Hematopoietic multipotent progenitor cell (in vitro differentiated cells): ENCODE results near the gene CCDC174. TPM values are rescaled to one million over a fixed set of nuclear protein-coding genes. Genes with fewer than 3 reads are reported as not detected.
A peak's percentile ranks its signal among the peaks of the same experiment; 100 is the strongest.

Experiments
- DNase-seq, 3 donors: peaks; one replicate each; pipeline ENCODE4 v3.0.0-alpha.2; 2011 to 2015; ENCODE audit warnings: low read depth in 2 of 3, low spot score in 2 of 3
- total RNA-seq: library from RNA; depleted of rRNA; stranded (reverse); fragments of >200 nt; gene quantifications from one replicate; pipeline ENCODE4 v1.2.3, GENCODE V29; 2012

The CCDC174 gene
- total RNA-seq, 1 donor = 9.7 TPM

GRCh38 chr3:14624498-14624897 lies 27.1 kb upstream of the CCDC174 start:
- no peak for DNase-seq

- DNase-seq = no peak
Measured at GRCh38 chr3:14625443-14625842, 26.1 kb upstream of the CCDC174 start.

DNA sequence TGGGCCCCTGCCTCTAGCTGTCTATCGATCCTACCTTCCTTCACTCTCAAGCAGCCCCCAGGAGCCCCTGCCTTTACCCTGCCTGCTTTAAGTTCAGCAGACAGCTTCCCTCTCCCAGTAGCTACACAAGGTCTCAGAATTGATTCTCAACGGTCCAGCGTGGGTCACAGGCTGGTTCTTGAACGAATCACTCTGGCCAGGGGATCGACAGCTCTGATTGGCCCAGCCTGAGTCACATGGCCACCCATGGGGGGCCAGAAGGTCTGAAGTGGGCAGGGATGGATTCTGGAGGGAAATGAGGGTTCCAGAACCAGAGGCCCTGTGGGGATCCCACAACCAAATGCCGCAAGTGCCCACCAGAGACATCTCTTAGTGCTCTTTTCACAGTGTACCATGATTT lies 23.7 kb upstream of the CCDC174 start:
- no peak for DNase-seq

DNA sequence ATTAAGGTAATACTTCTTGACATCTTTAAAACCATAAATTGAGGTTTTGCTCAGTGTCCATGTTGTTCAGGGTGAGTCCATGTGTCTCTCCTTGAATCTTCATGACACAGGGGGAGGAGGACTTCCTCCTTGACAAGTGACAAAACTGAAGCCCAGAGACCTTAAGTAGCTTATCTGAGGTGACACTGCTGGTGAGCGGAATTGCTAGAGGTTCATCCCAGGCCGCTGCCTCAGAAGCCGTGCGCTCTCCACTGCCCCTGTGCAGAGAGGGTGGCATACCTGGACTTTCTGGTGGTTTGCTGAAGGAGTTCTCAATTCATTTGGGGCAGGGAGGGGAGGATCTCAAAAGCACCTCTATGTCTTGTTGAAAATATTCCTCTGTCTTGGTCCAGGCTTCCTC lies 23.2 kb upstream of the CCDC174 start:
- DNase-seq = no peak

GRCh38 chr3:14630404-14631100 lies 21.0 kb upstream of the CCDC174 start:
- DNase-seq = no peak

- no peak for DNase-seq
Measured at GRCh38 chr3:14631101-14631497, 20.5 kb upstream of the CCDC174 start.

DNA sequence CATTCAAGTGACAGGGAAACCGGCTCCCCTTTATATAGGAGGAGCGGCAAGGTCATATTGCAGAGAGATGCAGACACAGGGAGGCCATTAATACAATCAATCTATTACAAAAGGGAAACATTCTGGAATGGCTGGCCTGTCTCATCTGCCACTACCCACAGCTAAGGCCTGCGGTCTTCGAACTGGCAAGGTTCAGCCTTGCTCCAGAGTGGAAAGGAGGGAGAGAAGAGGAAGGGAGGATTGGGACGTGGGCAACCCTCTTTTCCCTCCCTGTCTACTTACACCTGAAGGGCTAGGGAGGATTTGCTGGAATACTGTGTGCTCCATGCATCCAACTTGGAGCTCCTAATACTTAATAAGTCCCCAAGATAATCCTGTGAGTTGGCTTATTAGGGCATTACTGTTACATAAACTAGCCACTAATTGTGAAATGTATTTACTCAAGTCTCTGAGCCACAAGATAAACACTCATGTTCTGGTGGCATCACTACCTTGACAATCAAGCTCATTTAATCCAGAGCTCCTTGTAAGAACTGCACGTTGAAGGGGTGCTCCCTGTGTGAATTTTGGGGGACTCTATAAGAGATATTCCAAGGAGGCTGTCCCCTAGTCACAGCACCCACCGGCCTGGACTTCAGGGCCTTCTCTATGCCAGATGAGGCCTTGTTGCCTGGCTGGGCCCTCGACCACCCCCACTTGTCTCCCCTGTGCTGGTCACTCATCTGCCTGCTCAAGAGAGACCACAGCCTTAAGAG lies 19.7 kb upstream of the CCDC174 start:
- no peak for DNase-seq

- no peak for DNase-seq
Measured at GRCh38 chr3:14632442-14632930, 19.1 kb upstream of the CCDC174 start.

GRCh38 chr3:14633417-14633816 lies 18.1 kb upstream of the CCDC174 start:
- no peak for DNase-seq

DNA sequence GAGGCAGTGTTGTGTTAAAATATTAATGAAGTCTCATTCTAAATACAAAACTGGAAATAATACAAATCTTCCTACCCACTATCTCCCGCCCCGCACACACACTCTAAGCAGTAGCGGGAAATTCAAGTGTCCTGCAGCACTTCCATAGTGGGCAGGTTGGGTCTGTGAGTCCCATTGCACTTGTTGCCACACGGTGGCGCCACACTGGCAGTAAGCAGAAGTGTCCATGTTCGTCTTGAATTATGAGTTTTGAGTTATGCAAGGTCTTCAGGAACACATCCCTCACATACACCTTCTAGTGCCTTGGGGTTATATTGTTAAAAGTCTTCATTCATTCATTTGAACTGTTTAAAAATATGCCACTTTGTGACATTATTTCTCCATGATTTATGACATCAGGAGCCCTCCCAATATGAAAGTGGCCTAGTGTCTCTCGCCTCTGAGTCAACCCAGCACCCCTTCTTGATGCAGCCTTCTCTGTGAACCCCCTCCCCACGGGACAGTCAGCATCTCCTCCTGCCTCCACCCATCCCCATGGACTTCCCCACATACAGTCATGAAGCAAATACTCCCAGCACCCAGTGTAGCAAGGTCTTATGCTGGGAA lies 17.6 kb upstream of the CCDC174 start:
- peak; percentile 30 to 78 (median 75) for DNase-seq

DNA sequence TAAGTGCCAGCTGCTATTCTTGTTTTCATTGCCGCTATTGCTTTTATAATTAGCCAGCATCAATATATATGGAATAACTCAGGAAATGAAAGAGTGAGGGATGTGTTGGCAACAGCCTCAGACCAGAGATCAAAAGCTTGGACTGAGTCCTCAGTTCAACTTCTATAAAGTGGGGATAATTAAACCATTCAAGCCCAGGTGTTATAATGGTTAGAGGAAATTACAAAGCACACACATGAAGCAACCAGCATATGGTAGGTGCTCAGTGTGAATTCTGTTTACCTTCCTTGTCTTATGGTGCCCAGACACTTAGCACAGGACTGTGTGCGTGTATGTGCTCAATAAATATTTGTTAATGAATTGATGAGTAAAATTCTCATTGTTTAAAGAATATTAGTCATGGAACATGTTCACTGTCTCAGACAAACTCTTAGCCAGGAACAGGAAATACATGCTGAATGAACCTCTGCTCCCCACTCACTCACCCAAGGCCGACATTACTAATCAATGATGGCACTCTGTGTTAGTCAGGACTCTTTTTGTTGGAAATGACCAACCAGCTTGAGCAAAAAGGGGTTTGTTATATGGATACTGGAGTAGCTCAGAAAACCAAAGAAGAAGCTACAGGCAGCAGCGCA lies 16.7 kb upstream of the CCDC174 start:
- no peak for DNase-seq

DNA sequence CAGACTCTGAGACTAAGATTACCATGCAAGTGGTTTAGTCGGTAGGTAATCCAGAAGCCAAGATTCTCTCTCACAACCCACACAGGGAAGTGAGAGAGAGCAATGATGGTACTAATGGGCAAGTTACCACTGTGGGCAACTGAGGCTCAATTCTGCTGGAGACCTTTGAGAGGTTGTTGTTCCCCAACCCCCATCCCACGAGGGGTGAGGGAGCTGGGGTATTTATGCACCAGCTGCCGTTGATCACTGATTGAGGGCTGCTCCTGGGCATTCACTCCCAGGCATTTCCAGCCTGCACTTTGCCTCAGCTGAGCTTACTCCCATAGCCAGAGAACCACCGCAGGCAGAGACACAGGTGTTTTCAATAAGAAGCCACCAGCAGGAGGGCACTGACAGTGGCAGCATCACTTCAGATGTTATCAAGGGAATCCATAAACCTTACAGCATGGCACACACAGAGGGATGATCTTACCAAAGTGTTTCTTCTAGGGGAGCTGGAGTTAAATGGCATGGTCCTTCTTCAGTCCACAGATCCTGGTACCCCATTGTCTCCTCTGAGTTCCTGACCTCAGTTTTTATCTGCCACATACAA lies 15.0 kb upstream of the CCDC174 start:
- no peak for DNase-seq

DNA sequence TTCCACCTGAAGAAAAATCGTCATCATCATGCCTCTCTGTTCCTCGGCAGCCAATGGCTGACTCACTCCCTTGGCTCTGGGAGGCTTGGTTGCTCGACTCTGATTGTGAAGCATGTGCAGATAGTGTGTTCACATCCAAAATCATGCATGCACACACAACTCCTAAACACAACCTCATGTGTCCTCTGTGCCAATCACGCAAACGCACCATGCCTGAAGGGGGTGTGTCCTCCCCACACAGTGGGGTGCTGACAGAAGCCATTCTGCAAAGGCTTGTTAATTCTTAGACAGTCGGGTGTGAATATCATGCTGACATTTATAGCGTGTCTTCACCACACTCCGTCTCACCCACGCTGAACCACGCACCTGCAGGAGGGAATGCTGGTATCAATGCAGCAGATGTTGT lies 11.4 kb upstream of the CCDC174 start:
- no peak for DNase-seq

DNA sequence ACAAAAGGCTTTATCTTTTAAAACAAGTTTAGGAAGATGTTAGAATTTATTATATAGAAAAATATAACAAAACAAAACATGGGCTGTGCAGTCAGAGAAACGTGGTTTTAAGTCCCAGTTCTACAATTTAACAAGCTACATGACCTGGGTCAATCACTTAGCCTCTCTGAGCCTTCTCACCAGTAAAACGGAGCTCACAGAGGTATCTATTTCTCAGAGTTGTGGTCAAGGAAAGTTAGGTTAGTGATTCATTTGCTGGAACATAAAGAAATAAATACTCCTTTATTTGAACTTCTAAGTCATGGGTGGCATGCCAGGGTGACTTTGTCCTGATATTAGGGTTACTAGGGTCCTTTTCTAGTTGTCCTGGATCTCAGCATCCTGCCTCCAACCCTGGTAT lies 10.8 kb upstream of the CCDC174 start:
- no peak for DNase-seq

DNA sequence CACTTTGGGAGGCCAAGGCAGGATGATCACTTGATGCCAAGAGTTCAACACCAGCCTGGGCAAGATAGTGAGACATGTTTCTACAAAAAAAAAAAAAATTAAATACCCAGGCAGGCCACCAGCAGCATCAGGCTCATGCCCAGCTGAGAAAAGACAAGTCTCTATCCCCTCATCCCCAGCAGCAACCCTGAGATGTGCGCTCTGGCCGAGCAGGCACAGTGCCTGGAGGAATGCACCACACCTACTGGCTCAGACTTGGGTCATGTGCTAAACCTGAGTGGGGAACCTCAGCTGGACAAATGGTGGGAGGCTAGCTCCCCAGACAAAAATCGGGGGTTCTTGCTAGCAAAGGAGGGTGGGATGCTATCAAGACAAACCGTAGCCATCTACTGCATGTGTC lies 10.2 kb upstream of the CCDC174 start:
- DNase-seq = no peak

DNA sequence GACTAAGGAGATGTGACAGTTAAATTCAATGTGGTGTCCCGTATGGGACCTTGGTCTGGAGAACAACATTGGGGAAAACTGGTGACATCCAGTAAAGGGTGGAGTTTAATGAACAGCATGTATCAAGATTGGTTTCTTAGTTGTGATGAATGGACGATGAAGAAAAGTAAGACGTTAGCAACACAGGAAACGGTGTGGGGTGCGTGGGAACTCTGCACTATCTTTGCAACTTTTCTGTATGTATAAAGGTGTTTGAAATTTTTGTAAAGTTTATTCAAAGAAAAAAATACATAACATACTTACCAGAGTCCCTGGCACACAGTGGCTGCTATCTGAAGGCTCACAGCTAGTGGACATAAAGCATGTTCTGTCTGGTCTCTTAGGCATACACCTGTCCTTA lies 6.1 kb upstream of the CCDC174 start:
- DNase-seq = no peak

GRCh38 chr3:14646131-14646573 lies 5.4 kb upstream of the CCDC174 start:
- DNase-seq = no peak

- DNase-seq = no peak
Measured at GRCh38 chr3:14646589-14647413, 4.8 kb upstream of the CCDC174 start.

GRCh38 chr3:14647976-14648955 lies 3.3 kb upstream of the CCDC174 start:
- peak in 2 of 3 donors; percentile 48 to 51 for DNase-seq
